HG02884 (cell line): Measurements from ENCODE around the gene VPREB1.
"Not testable (repeated sequence)": the region's sequence is repeated elsewhere in the genome, so short reads cannot be mapped to it uniquely, and the experiment has no call there.

Source experiments
- ATAC-seq: cut with Tn5 transposase; IDR thresholded peaks from one replicate; pipeline ENCODE4 v1.9.1; 2021; ENCODE audit warnings: mild to moderate bottlenecking, moderate library complexity; ENCODE audit not compliant: unreplicated experiment

Gene VPREB1

DNA sequence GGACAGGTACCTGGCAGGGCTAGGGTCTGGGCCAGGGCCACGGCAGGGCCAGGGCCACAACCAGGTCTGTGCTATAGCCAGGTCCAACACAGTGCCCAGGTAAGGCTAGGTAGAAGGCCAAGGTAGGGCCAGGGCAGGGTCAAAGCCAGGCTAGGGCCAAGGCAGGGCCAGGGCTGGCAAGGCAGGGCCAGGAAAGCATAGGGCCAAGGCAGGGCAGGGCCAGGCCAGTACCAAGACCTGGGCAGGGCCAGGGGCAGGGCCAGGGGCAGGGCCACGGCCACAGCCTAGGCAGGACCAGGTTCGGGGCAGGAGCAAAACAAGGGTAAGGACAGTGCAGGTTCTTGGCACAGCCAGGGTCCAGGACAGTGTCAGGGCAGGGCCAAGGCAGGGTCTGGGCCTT, 48.1 kb downstream of the VPREB1 start:
- not testable (repeated sequence) for ATAC-seq

DNA sequence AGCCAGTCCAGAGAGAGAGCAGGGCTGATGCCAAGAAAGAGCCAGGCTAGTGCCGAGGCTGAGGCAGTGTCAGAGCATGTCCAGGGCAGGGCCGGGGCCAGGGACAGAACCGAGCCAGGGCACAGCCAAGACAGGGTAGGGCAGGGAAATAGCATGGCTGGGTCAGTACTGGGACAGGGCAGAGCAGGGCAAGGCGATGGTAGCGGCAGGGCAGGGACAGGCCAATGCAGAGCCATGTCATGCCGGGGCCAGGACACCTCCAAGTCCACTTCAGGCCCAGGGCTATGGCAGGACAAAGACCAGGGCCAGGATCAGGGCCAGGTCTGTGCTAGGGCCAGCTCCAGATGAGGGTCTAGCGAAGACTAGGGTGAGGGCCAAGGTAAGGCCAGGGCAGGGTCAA, 48.9 kb downstream of the VPREB1 start:
- not testable (repeated sequence) for ATAC-seq

DNA sequence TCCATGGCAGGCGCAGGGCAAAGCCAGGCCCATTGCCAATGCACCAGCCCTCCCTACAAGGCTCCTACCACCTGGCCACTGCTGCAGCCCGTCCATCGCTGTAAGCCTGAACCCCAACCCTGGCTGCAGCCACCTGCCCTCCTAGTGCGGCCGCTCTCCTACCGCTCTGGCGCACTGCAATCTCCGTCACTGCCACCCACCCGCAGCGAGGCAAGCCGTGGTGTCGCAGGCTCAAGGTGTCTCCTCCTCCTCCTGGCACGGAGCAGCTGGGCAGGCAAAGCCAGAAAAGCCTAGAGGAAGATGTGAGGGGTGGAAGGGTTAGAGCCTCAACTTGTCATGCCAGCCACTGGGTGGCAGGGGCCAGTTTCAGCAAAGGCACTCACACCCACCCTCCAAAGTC, 50.1 kb downstream of the VPREB1 start:
- not testable (repeated sequence) for ATAC-seq
